CD14-positive monocyte (primary cell): ENCODE measurements around the gene DNASE1. TPM values are rescaled to one million over a fixed set of nuclear protein-coding genes. Genes with fewer than 3 reads are reported as not detected.

ENCODE experiments used
- DNase-seq, 3 donors: peaks; one replicate each; pipeline ENCODE4 v3.0.0-alpha.2; 2011 to 2022
- H2AFZ ChIP-seq: 2 replicates; pipeline ENCODE4 v1.6.0; 2012; ENCODE audit warnings: mild to moderate bottlenecking, low read depth, low read length, inconsistent platforms; ENCODE audit not compliant: insufficient read depth, poor library complexity, severe bottlenecking
- H3K27ac ChIP-seq, 2 donors: 1 replicate in 1 of 2; 2 replicates in 1 of 2; pipeline ENCODE4 v1.5.1; 2012 to 2013; ENCODE audit warnings: low read length in 2 of 2, control low read depth in 1 of 2, inconsistent platforms in 1 of 2, low read depth in 1 of 2, mild to moderate bottlenecking in 1 of 2
- H3K27me3 ChIP-seq, 2 donors: one replicate each; pipeline versions ENCODE4 v1.6.0 to v1.6.1; 2011 to 2013; ENCODE audit warnings: low read length in 2 of 2; ENCODE audit not compliant: control insufficient read depth in 2 of 2, insufficient read depth in 2 of 2
- H3K36me3 ChIP-seq, 2 donors: replicated peaks in 1 of 2; 1 replicate in 1 of 2; 2 replicates in 1 of 2; pipeline versions ENCODE4 v1.5.1 to v1.6.1; 2012 to 2013; ENCODE audit warnings: low read length in 2 of 2, control low read depth in 1 of 2, inconsistent platforms in 1 of 2, mild to moderate bottlenecking in 1 of 2; ENCODE audit not compliant: insufficient read depth in 2 of 2, control insufficient read depth in 1 of 2
- H3K4me1 ChIP-seq, 2 donors: 1 replicate in 1 of 2; 2 replicates in 1 of 2; pipeline versions ENCODE4 v1.5.1 to v1.6.1; 2012 to 2013; ENCODE audit warnings: low read length in 2 of 2, control low read depth in 1 of 2, inconsistent platforms in 1 of 2, mild to moderate bottlenecking in 1 of 2, moderate library complexity in 1 of 2; ENCODE audit not compliant: insufficient read depth in 2 of 2, control insufficient read depth in 1 of 2
- H3K4me2 ChIP-seq: replicated peaks from 2 replicates; pipeline ENCODE3; 2012; ENCODE audit warnings: low read length, moderate library complexity, mild to moderate bottlenecking; ENCODE audit not compliant: poor library complexity, severe bottlenecking; ENCODE audit errors: extremely low read depth
- H3K4me3 ChIP-seq, 3 experiments: fragments of 200-600 bp in 1 of 3; sonication (generic) in 1 of 3; replicated peaks in 1 of 3; 1 replicate in 2 of 3; 2 replicates in 1 of 3; pipeline ENCODE4 v1.5.1; 2011 to 2013; ENCODE audit warnings: low read length in 3 of 3, mild to moderate bottlenecking in 3 of 3, control low read depth in 2 of 3, low read depth in 2 of 3, inconsistent platforms in 1 of 3, moderate library complexity in 1 of 3
- H3K79me2 ChIP-seq: 2 replicates; pipeline ENCODE4 v1.6.0; 2012; ENCODE audit warnings: mild to moderate bottlenecking, control low read depth, inconsistent platforms, low read length, moderate library complexity; ENCODE audit not compliant: insufficient read depth
- H3K9ac ChIP-seq: 2 replicates; pipeline ENCODE4 v1.6.0; 2017; ENCODE audit warnings: low read length, mild to moderate bottlenecking; ENCODE audit not compliant: insufficient read depth, poor library complexity, severe bottlenecking
- H3K9me3 ChIP-seq, 2 donors: replicated peaks in 1 of 2; 1 replicate in 1 of 2; 2 replicates in 1 of 2; pipeline versions ENCODE4 v1.5.1 to v1.6.1; 2012 to 2013; ENCODE audit warnings: low read length in 2 of 2, control low read depth in 1 of 2; ENCODE audit not compliant: control insufficient read depth in 1 of 2, insufficient read depth in 1 of 2
- H4K20me1 ChIP-seq: 2 replicates; pipeline ENCODE4 v1.6.0; 2012; ENCODE audit warnings: mild to moderate bottlenecking, low read length, control low read depth, moderate library complexity; ENCODE audit not compliant: insufficient read depth
- H3K27ac Mint-ChIP-seq, 7 donors: one replicate each; pipeline ENCODE4 v1.8.0; 2020; ENCODE audit warnings: mild to moderate bottlenecking in 7 of 7, mixed read lengths in 7 of 7, moderate library complexity in 6 of 7, inconsistent platforms in 2 of 7
- H3K27me3 Mint-ChIP-seq, 3 donors: one replicate each; pipeline ENCODE4 v1.8.0; 2021 to 2022; ENCODE audit warnings: low read depth in 3 of 3, mild to moderate bottlenecking in 3 of 3, mixed read lengths in 3 of 3, moderate library complexity in 3 of 3, inconsistent platforms in 1 of 3
- H3K36me3 Mint-ChIP-seq, 2 donors: one replicate each; pipeline ENCODE4 v1.8.0; 2020; ENCODE audit warnings: mixed read lengths in 2 of 2, inconsistent platforms in 1 of 2, mild to moderate bottlenecking in 1 of 2
- H3K4me1 Mint-ChIP-seq: one replicate; pipeline ENCODE4 v1.8.0; 2020; ENCODE audit warnings: mild to moderate bottlenecking, mixed read lengths
- H3K4me3 Mint-ChIP-seq, 2 donors: one replicate each; pipeline ENCODE4 v1.8.0; 2020; ENCODE audit warnings: mild to moderate bottlenecking in 2 of 2, mixed read lengths in 2 of 2, moderate library complexity in 1 of 2
- H3K9me3 Mint-ChIP-seq, 7 donors: one replicate each; pipeline ENCODE4 v1.8.0; 2020 to 2022; ENCODE audit warnings: mixed read lengths in 7 of 7, mild to moderate bottlenecking in 6 of 7, moderate library complexity in 6 of 7, inconsistent platforms in 2 of 7
- WGBS: methylation state at CpG from one replicate; pipeline ENCODE4 v1.1.5; 2013; ENCODE audit warnings: missing lambda C conversion rate; ENCODE audit not compliant: insufficient coverage; 5-methylcytosine and 5-hydroxymethylcytosine counted together
- intact Hi-C, 2 donors: fragments of 100-400 bp; cut with micrococcal nuclease; formaldehyde crosslinking; loops; one replicate each; pipeline versions ENCODE4 v1.15.0 to v1.15.1; 2023
- polyA plus RNA-seq, 3 donors: library from polyadenylated mRNA; depleted of rRNA in 1 of 3; unstranded in 2 of 3; stranded (reverse) in 1 of 3; fragments of 300-500 nt in 2 of 3; fragments of >200 nt in 1 of 3; fragmentation: Illumina TruSeq in 2 of 3; gene quantifications; 1 replicate in 2 of 3; 2 replicates in 1 of 3; pipeline ENCODE4 v1.2.3, GENCODE V29; 2012 to 2021
- TF ChIP-seq, protein P1 (sequence below): fragments of 200-600 bp; IDR thresholded peaks from one replicate; pipeline ENCODE4 v1.8.0; 2022; ENCODE audit warnings: antibody characterized with exemption, mild to moderate bottlenecking

Gene DNASE1
- polyA plus RNA-seq, 3 donors, result 1.5 to 21.1 TPM; not detected in 1

DNA sequence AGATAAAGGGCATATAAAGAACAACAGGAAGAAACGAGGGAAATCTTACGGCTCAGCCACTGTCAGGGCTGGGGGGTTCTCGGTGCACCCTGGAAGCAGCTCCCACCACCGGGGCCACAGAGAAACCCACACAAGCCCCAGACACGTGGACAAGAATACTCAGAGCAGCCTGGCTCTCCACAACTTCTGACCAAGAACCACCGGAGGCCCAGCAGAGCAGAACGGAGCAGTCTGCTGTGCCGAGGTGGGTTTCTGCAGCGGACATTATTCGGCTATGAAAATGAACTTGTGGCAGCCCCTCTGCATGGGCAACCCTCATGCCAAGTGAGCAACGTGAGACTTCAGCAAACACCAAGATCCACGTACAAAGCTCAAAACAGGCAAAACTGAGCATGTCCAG lies 6.8 kb downstream of the DNASE1 start:
- Histone ChIP-seq H3K27ac (no peak overlapping the region), H2AFZ (no peak overlapping the region), H3K9ac (no peak overlapping the region), H3K4me1 (no peaks in the 10 kb centered on the region), H3K4me3 (no peak overlapping the region), H4K20me1 (no peaks in the 10 kb centered on the region), H3K4me2 (no peak overlapping the region), H3K27me3 (no peaks in the 10 kb centered on the region), H3K36me3 (peaks cover 63 to 92% of the 10 kb centered on the region in 2 donors), H3K79me2 (no peaks in the 10 kb centered on the region), H3K9me3 (no peaks in the 10 kb centered on the region)
- Mint-ChIP-seq H3K27ac (no peak overlapping the region), H3K36me3 (peaks cover 80 to 88% of the 10 kb centered on the region in 2 donors), H3K4me1 (no peaks in the 10 kb centered on the region), H3K9me3 (peaks cover 0 to 2% (median 0%) of the 10 kb centered on the region in 7 donors), H3K4me3 (no peak overlapping the region), H3K27me3 (no peaks in the 10 kb centered on the region)
- TF ChIP-seq, protein P1, sequence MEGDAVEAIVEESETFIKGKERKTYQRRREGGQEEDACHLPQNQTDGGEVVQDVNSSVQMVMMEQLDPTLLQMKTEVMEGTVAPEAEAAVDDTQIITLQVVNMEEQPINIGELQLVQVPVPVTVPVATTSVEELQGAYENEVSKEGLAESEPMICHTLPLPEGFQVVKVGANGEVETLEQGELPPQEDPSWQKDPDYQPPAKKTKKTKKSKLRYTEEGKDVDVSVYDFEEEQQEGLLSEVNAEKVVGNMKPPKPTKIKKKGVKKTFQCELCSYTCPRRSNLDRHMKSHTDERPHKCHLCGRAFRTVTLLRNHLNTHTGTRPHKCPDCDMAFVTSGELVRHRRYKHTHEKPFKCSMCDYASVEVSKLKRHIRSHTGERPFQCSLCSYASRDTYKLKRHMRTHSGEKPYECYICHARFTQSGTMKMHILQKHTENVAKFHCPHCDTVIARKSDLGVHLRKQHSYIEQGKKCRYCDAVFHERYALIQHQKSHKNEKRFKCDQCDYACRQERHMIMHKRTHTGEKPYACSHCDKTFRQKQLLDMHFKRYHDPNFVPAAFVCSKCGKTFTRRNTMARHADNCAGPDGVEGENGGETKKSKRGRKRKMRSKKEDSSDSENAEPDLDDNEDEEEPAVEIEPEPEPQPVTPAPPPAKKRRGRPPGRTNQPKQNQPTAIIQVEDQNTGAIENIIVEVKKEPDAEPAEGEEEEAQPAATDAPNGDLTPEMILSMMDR, result no peak
- intact Hi-C loops, result no loop called here
- DNase-seq, result no peak
- WGBS, result 95% methylated on average over 11 of the region's 12 CpGs

DNA sequence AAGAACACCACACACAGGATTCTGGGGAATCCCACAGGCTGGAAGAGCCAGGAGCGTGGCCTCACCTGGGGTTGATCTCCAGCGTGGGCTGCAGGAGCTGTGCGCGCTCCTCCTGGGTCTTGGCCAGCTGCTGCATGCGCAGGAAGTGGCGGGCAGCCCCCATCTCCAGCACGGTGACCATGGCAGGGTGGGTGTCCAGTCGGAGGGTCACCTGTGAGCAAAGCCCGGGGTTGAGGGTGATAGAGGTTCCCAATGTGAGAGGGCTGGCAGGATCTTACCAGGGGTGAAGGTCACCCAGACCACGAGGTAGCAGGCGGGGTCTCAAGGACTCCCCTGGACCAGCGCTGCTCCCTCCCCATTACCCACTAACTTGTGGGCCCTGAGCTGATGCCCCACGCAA lies 7.4 kb downstream of the DNASE1 start:
- no peaks in the 10 kb centered on the region for H3K4me1 Mint-ChIP-seq
- TF ChIP-seq, protein P1, result no peak
- H3K4me3 Mint-ChIP-seq, result no peak overlapping the region
- peaks cover 0 to 2% (median 0%) of the 10 kb centered on the region in 7 donors for H3K9me3 Mint-ChIP-seq
- intact Hi-C loops, result no loop called here
- Histone ChIP-seq H3K36me3 (peaks cover 57 to 86% of the 10 kb centered on the region in 2 donors), H3K27me3 (no peaks in the 10 kb centered on the region), H3K9ac (no peak overlapping the region), H3K4me2 (no peak overlapping the region), H3K4me3 (no peak overlapping the region), H4K20me1 (no peaks in the 10 kb centered on the region), H3K79me2 (no peaks in the 10 kb centered on the region), H3K9me3 (no peaks in the 10 kb centered on the region), H3K4me1 (no peaks in the 10 kb centered on the region), H2AFZ (no peak overlapping the region), H3K27ac (no peak overlapping the region)
- 97% methylated on average over 10 of the region's 13 CpGs for WGBS
- H3K27me3 Mint-ChIP-seq, result no peaks in the 10 kb centered on the region
- H3K27ac Mint-ChIP-seq, result no peak overlapping the region
- H3K36me3 Mint-ChIP-seq, result peaks cover 76 to 84% of the 10 kb centered on the region in 2 donors
- DNase-seq, result no peak
